Measurements from ENCODE around the gene PHC3.
A peak's percentile ranks its signal among the peaks of the same experiment; 100 is the strongest.
"Not testable (repeated sequence)": the region's sequence is repeated elsewhere in the genome, so short reads cannot be mapped to it uniquely, and the experiment has no call there.

The PHC3 gene

GRCh38 chr3:170196833-170197232 lies 15.3 kb upstream of the PHC3 start:
- CTCF ChIA-PET = no interaction called here
- no peak for TF ChIP-seq CTCF (IDR thresholded peaks at IDR 0.05; ENCODE audit: insufficient read depth, low read length, missing control alignments)
- no peak overlapping the region for H3K4me3 ChIP-seq (ENCODE audit: low read depth, low read length)
- POLR2A ChIA-PET = no interaction called here
- DNase-seq (ENCODE audit: low read depth, low spot score) = no peak

GRCh38 chr3:170195759-170196158 lies 14.2 kb upstream of the PHC3 start:
- H3K4me3 ChIP-seq (ENCODE audit: low read depth, low read length); DNase-seq (ENCODE audit: low read depth, low spot score); POLR2A ChIA-PET; CTCF ChIA-PET: not testable (repeated sequence)

GRCh38 chr3:170189398-170190256 lies 8.1 kb upstream of the PHC3 start:
- H3K4me3 ChIP-seq (ENCODE audit: low read depth, low read length) = no peak overlapping the region
- ChIA-PET POLR2A (no interaction called here), CTCF (interaction anchor here (0.7 to 3.7 kb wide), 18 partner anchors 8 to 659 kb away, joined by 3 to 18 read pairs (median 4); partner anchors contain the start of genes PHC3 and PRKCI)
- TF ChIP-seq CTCF (IDR thresholded peaks at IDR 0.05; ENCODE audit: insufficient read depth, low read length, missing control alignments) = no peak
- no peak for DNase-seq (ENCODE audit: low read depth, low spot score)

- TF ChIP-seq CTCF (IDR thresholded peaks at IDR 0.05; ENCODE audit: insufficient read depth, low read length, missing control alignments) = no peak
- ChIA-PET POLR2A (interaction anchor here (0.6 kb wide), 1 partner anchor 683 kb away, joined by 3 read pairs; no protein-coding TSS in a partner anchor), CTCF (interaction anchor here (0.6 to 1.1 kb wide), 3 partner anchors 9 to 632 kb away, joined by 3 to 5 read pairs (median 4); no protein-coding TSS in a partner anchor)
- peak overlapping the region; percentile 96 for H3K4me3 ChIP-seq (ENCODE audit: low read depth, low read length)
- no peak for DNase-seq (ENCODE audit: low read depth, low spot score)
Measured at GRCh38 chr3:170180079-170180907, 1.2 kb downstream of the PHC3 start.

- peak overlapping the region; percentile 96 for H3K4me3 ChIP-seq (ENCODE audit: low read depth, low read length)
- no peak for TF ChIP-seq CTCF (IDR thresholded peaks at IDR 0.05; ENCODE audit: insufficient read depth, low read length, missing control alignments)
- CTCF ChIA-PET = no interaction called here
- POLR2A ChIA-PET = no interaction called here
- DNase-seq (ENCODE audit: low read depth, low spot score) = no peak
Measured at GRCh38 chr3:170179432-170179831, 2.1 kb downstream of the PHC3 start.

GRCh38 chr3:170178651-170179050 lies 2.9 kb downstream of the PHC3 start:
- no peak for DNase-seq (ENCODE audit: low read depth, low spot score)
- ChIA-PET POLR2A (no interaction called here), CTCF (no interaction called here)
- TF ChIP-seq CTCF (IDR thresholded peaks at IDR 0.05; ENCODE audit: insufficient read depth, low read length, missing control alignments) = no peak
- no peak overlapping the region for H3K4me3 ChIP-seq (ENCODE audit: low read depth, low read length)

Data from AG04449 (cell line).